Testis (tissue), 3 donors: Measurements from ENCODE around the gene BRAF. TPM values are rescaled to one million over a fixed set of nuclear protein-coding genes. Genes with fewer than 3 reads are reported as not detected.

Experiments used
- DNase-seq: peaks from one replicate; pipeline ENCODE4 v3.0.0-alpha.2; 2019
- H3K27ac ChIP-seq, 2 donors: fragments of 200-600 bp; sonication (generic); one replicate each; pipeline ENCODE4 v1.5.1; 2019
- H3K27me3 ChIP-seq: fragments of 200-600 bp; sonication (generic); one replicate; pipeline ENCODE4 v1.5.1; 2019
- H3K36me3 ChIP-seq: fragments of 200-600 bp; sonication (generic); one replicate; pipeline ENCODE4 v1.5.1; 2017; ENCODE audit warnings: low read depth; ENCODE audit errors: missing control alignments
- H3K4me1 ChIP-seq: fragments of 200-600 bp; sonication (generic); one replicate; pipeline ENCODE4 v1.5.1; 2019
- H3K4me3 ChIP-seq, 2 donors: fragments of 200-600 bp; sonication (generic); one replicate each; pipeline ENCODE4 v1.5.1; 2017 to 2019
- H3K9me3 ChIP-seq: fragments of 200-600 bp; sonication (generic); one replicate; pipeline ENCODE4 v1.5.1; 2017
- CTCF ChIP-seq, 3 experiments: fragments of 450-650 bp in 2 of 3; fragments of 200-600 bp in 1 of 3; sonication (generic) in 1 of 3; IDR thresholded peaks; one replicate each; pipeline ENCODE4 v1.5.1; 2016 to 2019; ENCODE audit warnings: antibody characterized with exemption in 3 of 3, mild to moderate bottlenecking in 2 of 3, moderate library complexity in 1 of 3
- POLR2A ChIP-seq: fragments of 450-650 bp; IDR thresholded peaks from one replicate; pipeline ENCODE4 v1.6.1; 2017; ENCODE audit warnings: antibody characterized with exemption, mild to moderate bottlenecking, moderate library complexity
- WGBS, 2 donors: methylation state at CpG; one replicate each; pipeline ENCODE4 v1.1.5; 2018; 5-methylcytosine and 5-hydroxymethylcytosine counted together
- intact Hi-C: fragments of 100-400 bp; cut with DNase I; formaldehyde crosslinking; loops from one replicate; pipeline ENCODE4 v1.15.1; 2023; ENCODE audit warnings: low total_unique reads
- polyA plus RNA-seq: library from polyadenylated mRNA; stranded (reverse); fragments of 350-450 nt; fragmentation: Illumina TruSeq; extraction: RNeasy Lipid Tissue Mini Kit (QIAGEN cat#74804); gene quantifications from one replicate; pipeline ENCODE4 v1.2.3, GENCODE V29; 2014; ENCODE audit warnings: low read depth, low replicate concordance; ENCODE audit not compliant: insufficient read depth
- total RNA-seq, 2 donors: library from RNA; depleted of rRNA; stranded (reverse); fragments of >200 nt; gene quantifications; one replicate each; pipeline ENCODE4 v1.2.3, GENCODE V29; 2016

The BRAF gene
- total and polyA plus RNA-seq, 3 donors from 2014 or later = 63.3 to 124 (median 82.6) TPM

GRCh38 chr7:140902303-140902953, 22.3 kb downstream of the BRAF start:
- DNase-seq = no peak
- intact Hi-C loops = no loop called here
- H3K27me3 ChIP-seq = no peaks in the 10 kb centered on the region
- H3K4me1 ChIP-seq = no peaks in the 10 kb centered on the region
- H3K36me3 ChIP-seq = no peaks in the 10 kb centered on the region
- no peak overlapping the region for H3K27ac ChIP-seq
- H3K4me3 ChIP-seq = no peak overlapping the region
- H3K9me3 ChIP-seq = no peaks in the 10 kb centered on the region
- TF ChIP-seq CTCF (IDR thresholded peaks at IDR 0.05) (no peak), POLR2A (no peak)
- 88 to 94% methylated on average over 2 of the region's 2 CpGs for WGBS, 2 donors

GRCh38 chr7:140901941-140902302, 22.8 kb downstream of the BRAF start:
- Histone ChIP-seq H3K9me3 (no peaks in the 10 kb centered on the region), H3K4me3 (no peak overlapping the region), H3K27ac (no peak overlapping the region), H3K27me3 (no peaks in the 10 kb centered on the region), H3K4me1 (no peaks in the 10 kb centered on the region), H3K36me3 (no peaks in the 10 kb centered on the region)
- no peak for TF ChIP-seq POLR2A
- no peak for TF ChIP-seq CTCF (IDR thresholded peaks at IDR 0.05)
- intact Hi-C loops = no loop called here
- no peak for DNase-seq
- WGBS, 2 donors = 93 to 98% methylated on average over 4 of the region's 4 CpGs

- intact Hi-C loops = no loop called here
These were observed 24.8 kb downstream of the BRAF start for GRCh38 chr7:140899883-140900282.

GRCh38 chr7:140898786-140899536, 25.8 kb downstream of the BRAF start:
- intact Hi-C loops = no loop called here
- Histone ChIP-seq H3K27me3 (no peaks in the 10 kb centered on the region), H3K4me3 (no peak overlapping the region), H3K4me1 (no peaks in the 10 kb centered on the region), H3K9me3 (no peaks in the 10 kb centered on the region), H3K36me3 (no peaks in the 10 kb centered on the region), H3K27ac (no peak overlapping the region)
- 82 to 90% methylated on average over 3 of the region's 3 CpGs for WGBS, 2 donors
- TF ChIP-seq CTCF (IDR thresholded peaks at IDR 0.05) = no peak
- no peak for DNase-seq

More at GRCh38 chr7:140899883-140900282, 24.8 kb downstream of the BRAF start:
- DNase-seq = no peak
- no peaks in the 10 kb centered on the region for H3K9me3 ChIP-seq
- H3K4me1 ChIP-seq = no peaks in the 10 kb centered on the region
- H3K36me3 ChIP-seq = no peaks in the 10 kb centered on the region
- H3K27me3 ChIP-seq = no peaks in the 10 kb centered on the region
- H3K4me3 ChIP-seq = no peak overlapping the region
- TF ChIP-seq POLR2A (no peak), CTCF (IDR thresholded peaks at IDR 0.05) (no peak)
- no peak overlapping the region for H3K27ac ChIP-seq
- 63 to 73% methylated on average over 1 of the region's 1 CpG for WGBS, 2 donors

- no peaks in the 10 kb centered on the region for H3K4me1 ChIP-seq
- no peaks in the 10 kb centered on the region for H3K9me3 ChIP-seq
- H3K27me3 ChIP-seq = no peaks in the 10 kb centered on the region
- no peaks in the 10 kb centered on the region for H3K36me3 ChIP-seq
- intact Hi-C loops = no loop called here
- H3K27ac ChIP-seq = no peak overlapping the region
- no peak for DNase-seq
- TF ChIP-seq CTCF (IDR thresholded peaks at IDR 0.05) = no peak
- TF ChIP-seq POLR2A = no peak
- no peak overlapping the region for H3K4me3 ChIP-seq
- WGBS, 2 donors = 96% methylated on average over 3 of the region's 3 CpGs
These were observed 27.7 kb downstream of the BRAF start for GRCh38 chr7:140896996-140897395.
